ENCODE results near the gene DRC7. TPM values are rescaled to one million over a fixed set of nuclear protein-coding genes. Genes with fewer than 3 reads are reported as not detected.
A peak's percentile ranks its signal among the peaks of the same experiment; 100 is the strongest.
"Not testable (repeated sequence)": the region's sequence is repeated elsewhere in the genome, so short reads cannot be mapped to it uniquely, and the experiment has no call there.

DRC7 gene
- total RNA-seq, 4 donors from 2014 or later: not detected

GRCh38 chr16:57709663-57710062, 15.1 kb downstream of the DRC7 start:
- Histone ChIP-seq H3K9me3 (no peaks in the 10 kb centered on the region), H3K36me3 (no peaks in the 10 kb centered on the region), H3K27me3 (no peaks in the 10 kb centered on the region), H3K4me3 (no peak overlapping the region), H3K4me1 (no peaks in the 10 kb centered on the region), H3K27ac (no peak overlapping the region)
- TF ChIP-seq POLR2A (IDR thresholded peaks at IDR 0.05) (no peak), CTCF (IDR thresholded peaks at IDR 0.05) (no peak)
- peak in 1 of 3 donors; percentile 9 for DNase-seq

GRCh38 chr16:57711346-57711745, 16.7 kb downstream of the DRC7 start:
- TF ChIP-seq CTCF (IDR thresholded peaks at IDR 0.05) (no peak), POLR2A (IDR thresholded peaks at IDR 0.05) (no peak)
- H3K36me3 ChIP-seq: no peaks in the 10 kb centered on the region
- DNase-seq: no peak
- H3K4me1 ChIP-seq: no peaks in the 10 kb centered on the region
- H3K9me3 ChIP-seq: no peaks in the 10 kb centered on the region
- H3K4me3 ChIP-seq: no peak overlapping the region
- no peaks in the 10 kb centered on the region for H3K27me3 ChIP-seq
- no peak overlapping the region for H3K27ac ChIP-seq

- DNase-seq: no peak
- Histone ChIP-seq H3K27ac (no peak overlapping the region), H3K36me3 (no peaks in the 10 kb centered on the region), H3K9me3 (no peaks in the 10 kb centered on the region), H3K27me3 (no peaks in the 10 kb centered on the region), H3K4me1 (no peaks in the 10 kb centered on the region), H3K4me3 (no peak overlapping the region)
- no peak for TF ChIP-seq CTCF (IDR thresholded peaks at IDR 0.05)
- no peak for TF ChIP-seq POLR2A (IDR thresholded peaks at IDR 0.05)
These were observed 17.4 kb downstream of the DRC7 start for GRCh38 chr16:57711993-57712392.

GRCh38 chr16:57712569-57712968, 18.0 kb downstream of the DRC7 start:
- H3K36me3 ChIP-seq, H3K27ac ChIP-seq, DNase-seq, H3K27me3 ChIP-seq, H3K9me3 ChIP-seq, H3K4me3 ChIP-seq, H3K4me1 ChIP-seq: not testable (repeated sequence)

- TF ChIP-seq CTCF (IDR thresholded peaks at IDR 0.05) (no peak), POLR2A (IDR thresholded peaks at IDR 0.05) (no peak)
- Histone ChIP-seq H3K36me3 (no peaks in the 10 kb centered on the region), H3K9me3 (no peaks in the 10 kb centered on the region)
These were observed 19.0 kb downstream of the DRC7 start for GRCh38 chr16:57713596-57713995.

GRCh38 chr16:57714047-57714446, 19.4 kb downstream of the DRC7 start:
- Histone ChIP-seq H3K36me3 (no peaks in the 10 kb centered on the region), H3K9me3 (no peaks in the 10 kb centered on the region), H3K4me3 (no peak overlapping the region), H3K4me1 (no peaks in the 10 kb centered on the region), H3K27me3 (no peaks in the 10 kb centered on the region), H3K27ac (no peak overlapping the region)
- DNase-seq: no peak
- no peak for TF ChIP-seq CTCF (IDR thresholded peaks at IDR 0.05)
- TF ChIP-seq POLR2A (IDR thresholded peaks at IDR 0.05): no peak

More at GRCh38 chr16:57713596-57713995, 19.0 kb downstream of the DRC7 start:
- Histone ChIP-seq H3K4me3 (no peak overlapping the region), H3K27ac (no peak overlapping the region), H3K27me3 (no peaks in the 10 kb centered on the region), H3K4me1 (no peaks in the 10 kb centered on the region)
- DNase-seq: peak in 1 of 3 donors; percentile 19

Data from Peyer's patch (tissue), 4 donors.